HUES6 (cell line): ENCODE results near the gene KIAA1958.
"Not testable (repeated sequence)": the region's sequence is repeated elsewhere in the genome, so short reads cannot be mapped to it uniquely, and the experiment has no call there.

Source experiments
- H3K27ac ChIP-seq: 2 replicates; pipeline ENCODE4 v1.7.0; 2013; ENCODE audit warnings: low read depth, mild to moderate bottlenecking, low read length, inconsistent platforms
- H3K27me3 ChIP-seq: 2 replicates; pipeline ENCODE4 v1.6.1; 2013; ENCODE audit warnings: low read length; ENCODE audit not compliant: control insufficient read depth, insufficient read depth
- H3K36me3 ChIP-seq: 2 replicates; pipeline ENCODE4 v1.6.1; 2013; ENCODE audit warnings: low read length; ENCODE audit not compliant: control insufficient read depth, insufficient read depth
- H3K4me1 ChIP-seq: 2 replicates; pipeline ENCODE4 v1.6.1; 2013; ENCODE audit warnings: low read length; ENCODE audit not compliant: control insufficient read depth, insufficient read depth
- H3K4me3 ChIP-seq: 2 replicates; pipeline ENCODE4 v1.5.1; 2013; ENCODE audit warnings: low read depth, low read length
- H3K9ac ChIP-seq: one replicate; pipeline ENCODE4 v1.6.1; 2013; ENCODE audit warnings: mild to moderate bottlenecking, low read length
- H3K9me3 ChIP-seq: 2 replicates; pipeline ENCODE4 v1.6.1; 2013; ENCODE audit warnings: low read depth, low read length; ENCODE audit not compliant: control insufficient read depth, insufficient read depth

Gene KIAA1958

GRCh38 chr9:112505086-112505485, 18.5 kb downstream of the KIAA1958 start:
- Histone ChIP-seq H3K4me3 (no peak overlapping the region), H3K4me1 (peaks cover 11% of the 10 kb centered on the region; the same call in 1 of the 2 replicates), H3K9me3 (no peaks in the 10 kb centered on the region), H3K36me3 (no peaks in the 10 kb centered on the region), H3K27me3 (no peaks in the 10 kb centered on the region), H3K27ac (no peak overlapping the region), H3K9ac (no peak overlapping the region)

- Histone ChIP-seq H3K27me3 (no peaks in the 10 kb centered on the region), H3K4me1 (peaks cover 12% of the 10 kb centered on the region; the same call in 1 of the 2 replicates), H3K9me3 (no peaks in the 10 kb centered on the region), H3K36me3 (no peaks in the 10 kb centered on the region), H3K4me3 (no peak overlapping the region), H3K27ac (no peak overlapping the region), H3K9ac (no peak overlapping the region)
Measured at GRCh38 chr9:112505607-112506006, 19.0 kb downstream of the KIAA1958 start.

GRCh38 chr9:112506571-112506970, 19.9 kb downstream of the KIAA1958 start:
- Histone ChIP-seq H3K27ac (no peak overlapping the region), H3K4me1 (peaks cover 12% of the 10 kb centered on the region; the same call in 1 of the 2 replicates), H3K4me3 (no peak overlapping the region), H3K9me3 (no peaks in the 10 kb centered on the region), H3K36me3 (no peaks in the 10 kb centered on the region), H3K9ac (no peak overlapping the region), H3K27me3 (no peaks in the 10 kb centered on the region)

GRCh38 chr9:112507001-112507680, 20.5 kb downstream of the KIAA1958 start:
- H3K4me1 ChIP-seq: peaks cover 12% of the 10 kb centered on the region; the same call in 1 of the 2 replicates
- no peaks in the 10 kb centered on the region for H3K27me3 ChIP-seq
- no peaks in the 10 kb centered on the region for H3K9me3 ChIP-seq
- no peaks in the 10 kb centered on the region for H3K36me3 ChIP-seq
- H3K4me3 ChIP-seq: no peak overlapping the region
- no peak overlapping the region for H3K27ac ChIP-seq
- no peak overlapping the region for H3K9ac ChIP-seq

GRCh38 chr9:112508377-112508776, 21.8 kb downstream of the KIAA1958 start:
- Histone ChIP-seq H3K36me3 (no peaks in the 10 kb centered on the region), H3K9me3 (no peaks in the 10 kb centered on the region), H3K9ac (no peak overlapping the region), H3K4me3 (no peak overlapping the region), H3K27ac (no peak overlapping the region), H3K4me1 (peaks cover 12% of the 10 kb centered on the region; the same call in 1 of the 2 replicates), H3K27me3 (no peaks in the 10 kb centered on the region)

GRCh38 chr9:112512377-112512776, 25.8 kb downstream of the KIAA1958 start:
- H3K4me1 ChIP-seq, H3K4me3 ChIP-seq, H3K27me3 ChIP-seq, H3K27ac ChIP-seq, H3K9me3 ChIP-seq, H3K9ac ChIP-seq, H3K36me3 ChIP-seq: not testable (repeated sequence)

GRCh38 chr9:112516769-112517168, 30.1 kb downstream of the KIAA1958 start:
- Histone ChIP-seq H3K9me3 (no peaks in the 10 kb centered on the region), H3K9ac (no peak overlapping the region), H3K4me3 (no peak overlapping the region), H3K27me3 (no peaks in the 10 kb centered on the region), H3K4me1 (no peaks in the 10 kb centered on the region), H3K36me3 (no peaks in the 10 kb centered on the region), H3K27ac (no peak overlapping the region)

GRCh38 chr9:112520069-112520468, 33.4 kb downstream of the KIAA1958 start:
- no peaks in the 10 kb centered on the region for H3K27me3 ChIP-seq
- H3K9me3 ChIP-seq: no peaks in the 10 kb centered on the region
- H3K27ac ChIP-seq: no peak overlapping the region
- H3K36me3 ChIP-seq: no peaks in the 10 kb centered on the region
- no peaks in the 10 kb centered on the region for H3K4me1 ChIP-seq
- no peak overlapping the region for H3K4me3 ChIP-seq
- no peak overlapping the region for H3K9ac ChIP-seq

- Histone ChIP-seq H3K27me3 (no peaks in the 10 kb centered on the region), H3K36me3 (no peaks in the 10 kb centered on the region), H3K4me3 (no peak overlapping the region), H3K9ac (no peak overlapping the region), H3K27ac (no peak overlapping the region), H3K4me1 (no peaks in the 10 kb centered on the region), H3K9me3 (no peaks in the 10 kb centered on the region)
Measured at GRCh38 chr9:112520656-112521055, 34.0 kb downstream of the KIAA1958 start.

- Histone ChIP-seq H3K4me3 (no peak overlapping the region), H3K27me3 (no peaks in the 10 kb centered on the region), H3K4me1 (peaks cover 10% of the 10 kb centered on the region), H3K9ac (no peak overlapping the region), H3K36me3 (no peaks in the 10 kb centered on the region), H3K9me3 (no peaks in the 10 kb centered on the region), H3K27ac (no peak overlapping the region)
Measured at GRCh38 chr9:112526973-112527372, 40.3 kb downstream of the KIAA1958 start.

- H3K36me3 ChIP-seq: no peaks in the 10 kb centered on the region
- no peaks in the 10 kb centered on the region for H3K9me3 ChIP-seq
- no peaks in the 10 kb centered on the region for H3K27me3 ChIP-seq
- no peak overlapping the region for H3K9ac ChIP-seq
- no peak overlapping the region for H3K27ac ChIP-seq
- H3K4me3 ChIP-seq: no peak overlapping the region
- peaks cover 11% of the 10 kb centered on the region for H3K4me1 ChIP-seq
Measured at GRCh38 chr9:112527959-112528358, 41.3 kb downstream of the KIAA1958 start.
